ENCODE results near the gene SYTL4.

DNA sequence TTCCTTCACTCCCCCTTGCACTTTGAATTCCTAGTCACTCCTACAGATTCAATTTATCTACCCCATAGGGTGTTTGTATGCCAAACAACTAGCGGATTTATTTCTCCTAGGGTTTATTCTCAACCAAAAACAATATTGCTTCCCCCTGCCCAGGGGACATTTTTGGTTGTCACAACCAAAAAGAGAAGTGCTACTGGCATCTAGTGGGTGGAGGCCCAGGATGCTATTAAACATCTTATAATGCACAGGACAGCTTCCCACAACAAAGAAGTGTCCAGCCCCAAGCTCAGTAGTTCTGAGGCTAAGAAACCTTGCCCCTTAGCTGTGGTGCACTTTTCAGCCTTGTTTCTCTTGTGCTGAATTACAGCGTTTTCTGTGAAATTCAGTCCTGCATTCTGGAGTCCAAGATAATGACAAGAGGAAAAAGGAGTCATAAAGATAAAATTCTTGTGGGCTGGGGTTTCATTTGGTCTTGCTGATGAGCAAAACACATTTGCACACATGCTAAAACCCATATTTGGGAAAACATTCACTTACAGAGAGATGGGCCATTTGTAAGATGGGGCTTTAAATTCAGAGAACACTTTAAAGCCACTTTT is 11.2 kb upstream of the SYTL4 start:
- TF ChIP-seq, protein P1, sequence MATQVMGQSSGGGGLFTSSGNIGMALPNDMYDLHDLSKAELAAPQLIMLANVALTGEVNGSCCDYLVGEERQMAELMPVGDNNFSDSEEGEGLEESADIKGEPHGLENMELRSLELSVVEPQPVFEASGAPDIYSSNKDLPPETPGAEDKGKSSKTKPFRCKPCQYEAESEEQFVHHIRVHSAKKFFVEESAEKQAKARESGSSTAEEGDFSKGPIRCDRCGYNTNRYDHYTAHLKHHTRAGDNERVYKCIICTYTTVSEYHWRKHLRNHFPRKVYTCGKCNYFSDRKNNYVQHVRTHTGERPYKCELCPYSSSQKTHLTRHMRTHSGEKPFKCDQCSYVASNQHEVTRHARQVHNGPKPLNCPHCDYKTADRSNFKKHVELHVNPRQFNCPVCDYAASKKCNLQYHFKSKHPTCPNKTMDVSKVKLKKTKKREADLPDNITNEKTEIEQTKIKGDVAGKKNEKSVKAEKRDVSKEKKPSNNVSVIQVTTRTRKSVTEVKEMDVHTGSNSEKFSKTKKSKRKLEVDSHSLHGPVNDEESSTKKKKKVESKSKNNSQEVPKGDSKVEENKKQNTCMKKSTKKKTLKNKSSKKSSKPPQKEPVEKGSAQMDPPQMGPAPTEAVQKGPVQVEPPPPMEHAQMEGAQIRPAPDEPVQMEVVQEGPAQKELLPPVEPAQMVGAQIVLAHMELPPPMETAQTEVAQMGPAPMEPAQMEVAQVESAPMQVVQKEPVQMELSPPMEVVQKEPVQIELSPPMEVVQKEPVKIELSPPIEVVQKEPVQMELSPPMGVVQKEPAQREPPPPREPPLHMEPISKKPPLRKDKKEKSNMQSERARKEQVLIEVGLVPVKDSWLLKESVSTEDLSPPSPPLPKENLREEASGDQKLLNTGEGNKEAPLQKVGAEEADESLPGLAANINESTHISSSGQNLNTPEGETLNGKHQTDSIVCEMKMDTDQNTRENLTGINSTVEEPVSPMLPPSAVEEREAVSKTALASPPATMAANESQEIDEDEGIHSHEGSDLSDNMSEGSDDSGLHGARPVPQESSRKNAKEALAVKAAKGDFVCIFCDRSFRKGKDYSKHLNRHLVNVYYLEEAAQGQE (IDR thresholded peaks at IDR 0.05; ENCODE audit: insufficient replicate concordance, low read depth) = no peak
- no peak for TF ChIP-seq POLR2AphosphoS5 (IDR thresholded peaks at IDR 0.05; ENCODE audit: low read depth)
